ENCODE measurements around the gene KLK14. TPM values are rescaled to one million over a fixed set of nuclear protein-coding genes. Genes with fewer than 3 reads are reported as not detected.

The KLK14 gene
- total RNA-seq, 1 donor from 2014 or later: 0.23 TPM

DNA sequence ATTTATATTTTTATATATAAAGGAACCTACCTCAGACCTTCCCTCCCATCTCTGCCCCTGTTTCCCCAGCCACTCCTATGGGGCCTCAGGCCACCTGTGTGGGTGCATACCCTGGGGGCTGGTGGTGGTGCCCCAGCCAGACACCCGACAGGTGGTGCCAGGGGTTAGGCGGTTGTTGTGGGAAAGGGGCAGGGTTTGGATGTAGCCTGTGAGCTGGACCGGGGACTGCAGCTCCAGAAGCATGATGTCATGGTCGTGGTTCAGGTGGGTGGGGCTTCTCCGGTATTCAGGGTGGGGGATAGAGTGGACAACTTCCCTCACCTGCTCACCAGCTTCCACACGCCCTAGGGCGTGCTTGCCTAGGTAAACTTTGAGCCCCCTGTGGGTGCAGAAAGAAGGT, 23.0 kb downstream of the KLK14 start:
- Mint-ChIP-seq H3K4me3 (ENCODE audit: unreplicated experiment) (no peak overlapping the region), H3K27me3 (ENCODE audit: low read depth, unreplicated experiment) (peaks cover 26% of the 10 kb centered on the region), H3K9me3 (ENCODE audit: unreplicated experiment) (peaks cover 8% of the 10 kb centered on the region), H3K4me1 (ENCODE audit: low read depth, unreplicated experiment) (no peaks in the 10 kb centered on the region), H3K27ac (ENCODE audit: unreplicated experiment) (no peak overlapping the region), H3K36me3 (ENCODE audit: low read depth, unreplicated experiment) (no peaks in the 10 kb centered on the region)
- Histone ChIP-seq H3K9me3 (ENCODE audit: insufficient read depth, low read depth, low read length) (no peaks in the 10 kb centered on the region), H3K4me1 (ENCODE audit: insufficient read depth, low read length) (no peaks in the 10 kb centered on the region), H3K4me2 (ENCODE audit: low read length) (no peak overlapping the region), H3K9ac (ENCODE audit: low read length) (no peak overlapping the region), H3K79me2 (ENCODE audit: insufficient read depth, low read length) (no peaks in the 10 kb centered on the region), H2AFZ (ENCODE audit: low read depth, low read length) (no peak overlapping the region), H3K4me3 (ENCODE audit: insufficient read depth, low read depth, low read length) (no peak overlapping the region), H3K36me3 (ENCODE audit: insufficient read depth, low read length) (no peaks in the 10 kb centered on the region), H4K20me1 (ENCODE audit: insufficient read depth, low read length) (no peaks in the 10 kb centered on the region), H3K27me3 (ENCODE audit: insufficient read depth, low read length) (no peaks in the 10 kb centered on the region), H3K27ac (ENCODE audit: low read depth, low read length) (no peak overlapping the region)
- FAIRE-seq: no peak
- TF ChIP-seq EZH2 (IDR thresholded peaks at IDR 0.05; ENCODE audit: insufficient read depth, low read length) (no peak), CTCF (IDR thresholded peaks at IDR 0.05; ENCODE audit: insufficient read depth, low read depth, low read length) (no peak)
- DNase-seq (ENCODE audit: low read depth): no peak

GRCh38 chr19:51055866-51056265, 26.8 kb downstream of the KLK14 start:
- Mint-ChIP-seq H3K4me3 (ENCODE audit: unreplicated experiment) (no peak overlapping the region), H3K4me1 (ENCODE audit: low read depth, unreplicated experiment) (no peaks in the 10 kb centered on the region), H3K36me3 (ENCODE audit: low read depth, unreplicated experiment) (no peaks in the 10 kb centered on the region), H3K27ac (ENCODE audit: unreplicated experiment) (no peak overlapping the region), H3K27me3 (ENCODE audit: low read depth, unreplicated experiment) (peaks cover 27% of the 10 kb centered on the region), H3K9me3 (ENCODE audit: unreplicated experiment) (peaks cover 4% of the 10 kb centered on the region)
- Histone ChIP-seq H3K4me1 (ENCODE audit: insufficient read depth, low read length) (no peaks in the 10 kb centered on the region), H3K4me2 (ENCODE audit: low read length) (no peak overlapping the region), H3K27me3 (ENCODE audit: insufficient read depth, low read length) (no peaks in the 10 kb centered on the region), H3K36me3 (ENCODE audit: insufficient read depth, low read length) (no peaks in the 10 kb centered on the region), H3K9me3 (ENCODE audit: insufficient read depth, low read depth, low read length) (no peaks in the 10 kb centered on the region), H3K79me2 (ENCODE audit: insufficient read depth, low read length) (no peaks in the 10 kb centered on the region), H3K4me3 (ENCODE audit: insufficient read depth, low read depth, low read length) (no peak overlapping the region), H3K9ac (ENCODE audit: low read length) (no peak overlapping the region), H4K20me1 (ENCODE audit: insufficient read depth, low read length) (no peaks in the 10 kb centered on the region), H2AFZ (ENCODE audit: low read depth, low read length) (no peak overlapping the region), H3K27ac (ENCODE audit: low read depth, low read length) (no peak overlapping the region)
- DNase-seq (ENCODE audit: low read depth): no peak
- no peak for FAIRE-seq
- no peak for TF ChIP-seq EZH2 (IDR thresholded peaks at IDR 0.05; ENCODE audit: insufficient read depth, low read length)
- TF ChIP-seq CTCF (IDR thresholded peaks at IDR 0.05; ENCODE audit: insufficient read depth, low read depth, low read length): no peak

- no peak overlapping the region for H2AFZ ChIP-seq (ENCODE audit: low read depth, low read length)
- no peaks in the 10 kb centered on the region for H3K9me3 ChIP-seq (ENCODE audit: insufficient read depth, low read depth, low read length)
- no peaks in the 10 kb centered on the region for H4K20me1 ChIP-seq (ENCODE audit: insufficient read depth, low read length)
- H3K27me3 ChIP-seq (ENCODE audit: insufficient read depth, low read length): no peaks in the 10 kb centered on the region
- Mint-ChIP-seq H3K9me3 (ENCODE audit: unreplicated experiment) (no peaks in the 10 kb centered on the region), H3K36me3 (ENCODE audit: low read depth, unreplicated experiment) (no peaks in the 10 kb centered on the region), H3K4me1 (ENCODE audit: low read depth, unreplicated experiment) (no peaks in the 10 kb centered on the region), H3K4me3 (ENCODE audit: unreplicated experiment) (no peak overlapping the region), H3K27me3 (ENCODE audit: low read depth, unreplicated experiment) (peaks cover 5% of the 10 kb centered on the region), H3K27ac (ENCODE audit: unreplicated experiment) (no peak overlapping the region)
- H3K4me1 ChIP-seq (ENCODE audit: insufficient read depth, low read length): no peaks in the 10 kb centered on the region
- H3K36me3 ChIP-seq (ENCODE audit: insufficient read depth, low read length): no peaks in the 10 kb centered on the region
- H3K27ac ChIP-seq (ENCODE audit: low read depth, low read length): no peak overlapping the region
- H3K4me3 ChIP-seq (ENCODE audit: insufficient read depth, low read depth, low read length): no peak overlapping the region
- no peak overlapping the region for H3K4me2 ChIP-seq (ENCODE audit: low read length)
- no peak for TF ChIP-seq EZH2 (IDR thresholded peaks at IDR 0.05; ENCODE audit: insufficient read depth, low read length)
- TF ChIP-seq CTCF (IDR thresholded peaks at IDR 0.05; ENCODE audit: insufficient read depth, low read depth, low read length): no peak
- DNase-seq (ENCODE audit: low read depth) (no peak), FAIRE-seq (no peak)
- H3K79me2 ChIP-seq (ENCODE audit: insufficient read depth, low read length): no peaks in the 10 kb centered on the region
- H3K9ac ChIP-seq (ENCODE audit: low read length): no peak overlapping the region
Observed at GRCh38 chr19:51047031-51047335, 35.7 kb downstream of the KLK14 start.

All from astrocyte (in vitro differentiated cells and primary cell).